Liver (tissue), 9 donors: ENCODE data around the gene ZNF541. TPM values are rescaled to one million over a fixed set of nuclear protein-coding genes. Genes with fewer than 3 reads are reported as not detected.

Experiments used
- DNase-seq: peaks from one replicate; pipeline ENCODE4 v3.0.0-alpha.2; 2017; ENCODE audit warnings: low spot score
- H3K27ac ChIP-seq, 2 donors: one replicate each; pipeline ENCODE4 v1.7.0; 2013; ENCODE audit warnings: inconsistent platforms in 2 of 2, low read length in 2 of 2, control low read depth in 1 of 2, low read depth in 1 of 2, mild to moderate bottlenecking in 1 of 2
- H3K27me3 ChIP-seq, 4 donors: one replicate each; pipeline versions ENCODE4 v1.6.1 to v1.7.0; 2013; ENCODE audit warnings: low read length in 3 of 4, inconsistent platforms in 1 of 4, mild to moderate bottlenecking in 1 of 4, moderate library complexity in 1 of 4; ENCODE audit not compliant: control insufficient read depth in 4 of 4, insufficient read depth in 4 of 4
- H3K36me3 ChIP-seq, 4 donors: one replicate each; pipeline versions ENCODE4 v1.6.1 to v1.7.0; 2013; ENCODE audit warnings: low read length in 3 of 4, mild to moderate bottlenecking in 3 of 4, low read depth in 1 of 4, moderate library complexity in 1 of 4; ENCODE audit not compliant: control insufficient read depth in 4 of 4, insufficient read depth in 3 of 4
- H3K4me1 ChIP-seq, 4 donors: one replicate each; pipeline versions ENCODE4 v1.6.1 to v1.7.0; 2013; ENCODE audit warnings: low read length in 3 of 4, mild to moderate bottlenecking in 3 of 4, moderate library complexity in 1 of 4; ENCODE audit not compliant: control insufficient read depth in 4 of 4, insufficient read depth in 4 of 4
- H3K4me3 ChIP-seq, 3 donors: one replicate each; pipeline versions ENCODE4 v1.6.1 to v1.7.0; 2013; ENCODE audit warnings: low read length in 3 of 3, control low read depth in 1 of 3, low read depth in 1 of 3, mild to moderate bottlenecking in 1 of 3
- H3K9ac ChIP-seq, 2 donors: one replicate each; pipeline ENCODE4 v1.7.0; 2013; ENCODE audit warnings: low read length in 2 of 2, mild to moderate bottlenecking in 2 of 2, moderate library complexity in 2 of 2, control low read depth in 1 of 2, low read depth in 1 of 2
- H3K9me3 ChIP-seq, 4 donors: one replicate each; pipeline versions ENCODE4 v1.6.1 to v1.7.0; 2013; ENCODE audit warnings: low read length in 3 of 4; ENCODE audit not compliant: control insufficient read depth in 4 of 4
- ATF3 ChIP-seq: IDR thresholded peaks from 2 replicates; pipeline ENCODE4 v1.6.1; 2016; ENCODE audit warnings: antibody characterized with exemption
- EGR1 ChIP-seq, 2 donors: IDR thresholded peaks; 2 replicates each; pipeline ENCODE4 v1.6.1; 2016 to 2018; ENCODE audit warnings: antibody characterized with exemption in 2 of 2, low read depth in 2 of 2
- FOXA1 ChIP-seq: IDR thresholded peaks from 2 replicates; pipeline ENCODE4 v1.6.1; 2016; ENCODE audit warnings: antibody characterized with exemption
- FOXA2 ChIP-seq: IDR thresholded peaks from 2 replicates; pipeline ENCODE4 v1.6.1; 2016; ENCODE audit warnings: antibody characterized with exemption
- GABPA ChIP-seq, 2 donors: IDR thresholded peaks in 1 of 2; conservative IDR thresholded peaks in 1 of 2; 2 replicates each; pipeline ENCODE4 v1.6.1; 2016; ENCODE audit warnings: antibody characterized with exemption in 2 of 2, mild to moderate bottlenecking in 1 of 2, moderate library complexity in 1 of 2
- HNF4A ChIP-seq, 2 donors: conservative IDR thresholded peaks; 2 replicates each; pipeline ENCODE4 v1.6.1; 2016; ENCODE audit warnings: antibody characterized with exemption in 2 of 2, mild to moderate bottlenecking in 2 of 2
- HNF4G ChIP-seq: IDR thresholded peaks from 2 replicates; pipeline ENCODE4 v1.6.1; 2016; ENCODE audit warnings: antibody characterized with exemption
- JUND ChIP-seq, 2 donors: IDR thresholded peaks; 2 replicates each; pipeline ENCODE4 v1.6.1; 2016; ENCODE audit warnings: antibody characterized with exemption in 2 of 2
- MAX ChIP-seq: IDR thresholded peaks from 2 replicates; pipeline ENCODE4 v1.6.1; 2016; ENCODE audit warnings: antibody characterized with exemption
- NR2F2 ChIP-seq: IDR thresholded peaks from 2 replicates; pipeline ENCODE4 v1.6.1; 2016; ENCODE audit warnings: antibody characterized with exemption
- RAD21 ChIP-seq, 2 donors: IDR thresholded peaks; 2 replicates each; pipeline ENCODE4 v1.6.1; 2016; ENCODE audit warnings: antibody characterized with exemption in 2 of 2, mild to moderate bottlenecking in 2 of 2
- RXRA ChIP-seq, 2 donors: IDR thresholded peaks; 2 replicates each; pipeline ENCODE4 v1.6.1; 2017 to 2018; ENCODE audit warnings: antibody characterized with exemption in 2 of 2, mild to moderate bottlenecking in 1 of 2
- SP1 ChIP-seq: IDR thresholded peaks from 2 replicates; pipeline ENCODE4 v1.6.1; 2018; ENCODE audit warnings: antibody characterized with exemption, mild to moderate bottlenecking
- TAF1 ChIP-seq: conservative IDR thresholded peaks from 2 replicates; pipeline ENCODE4 v1.6.1; 2016; ENCODE audit warnings: antibody characterized with exemption, mild to moderate bottlenecking
- YY1 ChIP-seq: IDR thresholded peaks from 2 replicates; pipeline ENCODE4 v1.6.1; 2016; ENCODE audit warnings: antibody characterized with exemption, mild to moderate bottlenecking
- whole genome bisulfite sequencing: extraction: QIAGEN DNeasy Blood & Tissue Kit; methylation state at CpG from one replicate; pipeline ENCODE4 v1.1.7; 2013; 5-methylcytosine and 5-hydroxymethylcytosine counted together
- polyA plus RNA-seq, 2 donors: library from polyadenylated mRNA; stranded (reverse) in 1 of 2; unstranded in 1 of 2; fragments of 200-250 nt in 1 of 2; fragments of >200 nt in 1 of 2; fragmentation: Nextera tagmentation in 1 of 2; extraction: Ambion mirVana in 1 of 2; gene quantifications; one replicate each; pipeline versions ENCODE4 v1.2.1 to v1.2.3, GENCODE V29; 2013 to 2015
- total RNA-seq, 2 donors: library from RNA; depleted of rRNA; stranded (reverse); fragments of >200 nt; gene quantifications; one replicate each; pipeline ENCODE4 v1.2.3, GENCODE V29; 2014
- TF ChIP-seq, protein P1 (sequence below): fragments of 150-350 bp; IDR thresholded peaks from 2 replicates; pipeline ENCODE4 v1.5.1; 2017; ENCODE audit warnings: improper control_type of control experiment, low read depth, low read length; ENCODE audit not compliant: missing input control
- TF ChIP-seq, protein P2 (sequence below): IDR thresholded peaks from 2 replicates; pipeline ENCODE4 v1.6.1; 2016; ENCODE audit warnings: antibody characterized with exemption
- TF ChIP-seq, protein P3 (sequence below): IDR thresholded peaks from 2 replicates; pipeline ENCODE4 v1.6.1; 2016; ENCODE audit warnings: antibody characterized with exemption, mild to moderate bottlenecking
- donor health status: healthy.
- donor health status: healthy.
- donor health status: healthy.
- donor health status: healthy.
- donor health status: healthy.

The ZNF541 gene
- total and polyA plus RNA-seq, 4 donors = 0.05 to 0.09 (median 0.08) TPM; not detected in 1

- Histone ChIP-seq H3K4me3 (no peak overlapping the region), H3K9ac (no peak overlapping the region), H3K9me3 (no peaks in the 10 kb centered on the region), H3K27me3 (no peaks in the 10 kb centered on the region), H3K4me1 (peaks cover 0 to 4% (median 0%) of the 10 kb centered on the region in 4 donors), H3K36me3 (no peaks in the 10 kb centered on the region), H3K27ac (no peak overlapping the region)
- WGBS = 89% methylated on average over 2 of the region's 2 CpGs
- TF ChIP-seq TAF1 (no peak), RAD21 (IDR thresholded peaks at IDR 0.05) (no peak), GABPA (IDR thresholded peaks at IDR 0.05 in 1 of 2, conservative IDR thresholded peaks at IDR 0.05 in 1 of 2) (no peak), ATF3 (no peak), JUND (IDR thresholded peaks at IDR 0.05) (no peak), HNF4G (no peak), EGR1 (IDR thresholded peaks at IDR 0.05; ENCODE audit: low read depth in 2 of 2) (no peak), MAX (no peak), RXRA (IDR thresholded peaks at IDR 0.05) (no peak)
- TF ChIP-seq, protein P1, sequence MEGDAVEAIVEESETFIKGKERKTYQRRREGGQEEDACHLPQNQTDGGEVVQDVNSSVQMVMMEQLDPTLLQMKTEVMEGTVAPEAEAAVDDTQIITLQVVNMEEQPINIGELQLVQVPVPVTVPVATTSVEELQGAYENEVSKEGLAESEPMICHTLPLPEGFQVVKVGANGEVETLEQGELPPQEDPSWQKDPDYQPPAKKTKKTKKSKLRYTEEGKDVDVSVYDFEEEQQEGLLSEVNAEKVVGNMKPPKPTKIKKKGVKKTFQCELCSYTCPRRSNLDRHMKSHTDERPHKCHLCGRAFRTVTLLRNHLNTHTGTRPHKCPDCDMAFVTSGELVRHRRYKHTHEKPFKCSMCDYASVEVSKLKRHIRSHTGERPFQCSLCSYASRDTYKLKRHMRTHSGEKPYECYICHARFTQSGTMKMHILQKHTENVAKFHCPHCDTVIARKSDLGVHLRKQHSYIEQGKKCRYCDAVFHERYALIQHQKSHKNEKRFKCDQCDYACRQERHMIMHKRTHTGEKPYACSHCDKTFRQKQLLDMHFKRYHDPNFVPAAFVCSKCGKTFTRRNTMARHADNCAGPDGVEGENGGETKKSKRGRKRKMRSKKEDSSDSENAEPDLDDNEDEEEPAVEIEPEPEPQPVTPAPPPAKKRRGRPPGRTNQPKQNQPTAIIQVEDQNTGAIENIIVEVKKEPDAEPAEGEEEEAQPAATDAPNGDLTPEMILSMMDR = no peak
- TF ChIP-seq, protein P2, sequence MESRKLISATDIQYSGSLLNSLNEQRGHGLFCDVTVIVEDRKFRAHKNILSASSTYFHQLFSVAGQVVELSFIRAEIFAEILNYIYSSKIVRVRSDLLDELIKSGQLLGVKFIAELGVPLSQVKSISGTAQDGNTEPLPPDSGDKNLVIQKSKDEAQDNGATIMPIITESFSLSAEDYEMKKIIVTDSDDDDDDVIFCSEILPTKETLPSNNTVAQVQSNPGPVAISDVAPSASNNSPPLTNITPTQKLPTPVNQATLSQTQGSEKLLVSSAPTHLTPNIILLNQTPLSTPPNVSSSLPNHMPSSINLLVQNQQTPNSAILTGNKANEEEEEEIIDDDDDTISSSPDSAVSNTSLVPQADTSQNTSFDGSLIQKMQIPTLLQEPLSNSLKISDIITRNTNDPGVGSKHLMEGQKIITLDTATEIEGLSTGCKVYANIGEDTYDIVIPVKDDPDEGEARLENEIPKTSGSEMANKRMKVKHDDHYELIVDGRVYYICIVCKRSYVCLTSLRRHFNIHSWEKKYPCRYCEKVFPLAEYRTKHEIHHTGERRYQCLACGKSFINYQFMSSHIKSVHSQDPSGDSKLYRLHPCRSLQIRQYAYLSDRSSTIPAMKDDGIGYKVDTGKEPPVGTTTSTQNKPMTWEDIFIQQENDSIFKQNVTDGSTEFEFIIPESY = no peak
- DNase-seq = no peak
These were observed 11.9 kb downstream of the ZNF541 start for GRCh38 chr19:47560999-47561398.

DNA sequence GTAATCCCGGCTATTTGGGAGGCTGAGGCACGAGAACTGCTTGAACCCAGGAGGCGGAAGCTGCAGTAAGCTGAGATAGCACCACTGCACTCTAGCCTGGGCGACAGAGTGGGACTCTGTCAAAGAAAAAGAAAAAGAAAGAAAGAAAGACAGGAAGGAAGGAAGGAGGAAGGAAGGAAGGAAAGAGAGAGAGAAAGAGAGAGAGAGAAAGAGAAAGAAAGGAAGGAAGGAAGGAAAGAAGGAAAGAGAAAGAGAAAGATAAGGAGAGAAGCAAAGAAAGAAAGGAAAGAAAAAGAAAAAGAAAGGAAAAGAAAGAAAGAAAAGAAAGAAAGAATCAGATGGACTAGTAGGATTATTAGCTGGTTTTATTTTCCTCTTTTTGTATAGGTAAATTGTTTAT, 22.8 kb downstream of the ZNF541 start:
- TF ChIP-seq ATF3 = no peak
- no peak for TF ChIP-seq RXRA (IDR thresholded peaks at IDR 0.05)
- no peak for TF ChIP-seq TAF1
- no peak for TF ChIP-seq FOXA1
- TF ChIP-seq JUND (IDR thresholded peaks at IDR 0.05) = no peak
- TF ChIP-seq, protein P1 = no peak
- TF ChIP-seq, protein P3, sequence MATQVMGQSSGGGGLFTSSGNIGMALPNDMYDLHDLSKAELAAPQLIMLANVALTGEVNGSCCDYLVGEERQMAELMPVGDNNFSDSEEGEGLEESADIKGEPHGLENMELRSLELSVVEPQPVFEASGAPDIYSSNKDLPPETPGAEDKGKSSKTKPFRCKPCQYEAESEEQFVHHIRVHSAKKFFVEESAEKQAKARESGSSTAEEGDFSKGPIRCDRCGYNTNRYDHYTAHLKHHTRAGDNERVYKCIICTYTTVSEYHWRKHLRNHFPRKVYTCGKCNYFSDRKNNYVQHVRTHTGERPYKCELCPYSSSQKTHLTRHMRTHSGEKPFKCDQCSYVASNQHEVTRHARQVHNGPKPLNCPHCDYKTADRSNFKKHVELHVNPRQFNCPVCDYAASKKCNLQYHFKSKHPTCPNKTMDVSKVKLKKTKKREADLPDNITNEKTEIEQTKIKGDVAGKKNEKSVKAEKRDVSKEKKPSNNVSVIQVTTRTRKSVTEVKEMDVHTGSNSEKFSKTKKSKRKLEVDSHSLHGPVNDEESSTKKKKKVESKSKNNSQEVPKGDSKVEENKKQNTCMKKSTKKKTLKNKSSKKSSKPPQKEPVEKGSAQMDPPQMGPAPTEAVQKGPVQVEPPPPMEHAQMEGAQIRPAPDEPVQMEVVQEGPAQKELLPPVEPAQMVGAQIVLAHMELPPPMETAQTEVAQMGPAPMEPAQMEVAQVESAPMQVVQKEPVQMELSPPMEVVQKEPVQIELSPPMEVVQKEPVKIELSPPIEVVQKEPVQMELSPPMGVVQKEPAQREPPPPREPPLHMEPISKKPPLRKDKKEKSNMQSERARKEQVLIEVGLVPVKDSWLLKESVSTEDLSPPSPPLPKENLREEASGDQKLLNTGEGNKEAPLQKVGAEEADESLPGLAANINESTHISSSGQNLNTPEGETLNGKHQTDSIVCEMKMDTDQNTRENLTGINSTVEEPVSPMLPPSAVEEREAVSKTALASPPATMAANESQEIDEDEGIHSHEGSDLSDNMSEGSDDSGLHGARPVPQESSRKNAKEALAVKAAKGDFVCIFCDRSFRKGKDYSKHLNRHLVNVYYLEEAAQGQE = no peak
- no peak for TF ChIP-seq FOXA2
- no peak for TF ChIP-seq NR2F2
- TF ChIP-seq SP1 = no peak
- no peak for TF ChIP-seq RAD21 (IDR thresholded peaks at IDR 0.05)
- TF ChIP-seq MAX = no peak
- TF ChIP-seq GABPA (IDR thresholded peaks at IDR 0.05 in 1 of 2, conservative IDR thresholded peaks at IDR 0.05 in 1 of 2) = no peak
- no peak for TF ChIP-seq EGR1 (IDR thresholded peaks at IDR 0.05; ENCODE audit: low read depth in 2 of 2)
- no peak for TF ChIP-seq YY1
- TF ChIP-seq HNF4G = no peak
- no peak for TF ChIP-seq HNF4A (conservative IDR thresholded peaks at IDR 0.05)
- TF ChIP-seq, protein P2 = no peak
- Histone ChIP-seq H3K36me3 (no peaks in the 10 kb centered on the region), H3K27ac (no peak overlapping the region), H3K9me3 (no peaks in the 10 kb centered on the region), H3K9ac (no peak overlapping the region), H3K4me1 (peaks cover 0 to 4% (median 0%) of the 10 kb centered on the region in 4 donors), H3K27me3 (no peaks in the 10 kb centered on the region), H3K4me3 (no peak overlapping the region)
- WGBS = 90% methylated on average over 4 of the region's 4 CpGs
- no peak for DNase-seq
